Stimulated activated CD8-positive, alpha-beta memory T cell treated with anti-CD3 and anti-CD28 coated beads, Interleukin-7, amount 100 ng/mL, for 1 hour (primary cell): ENCODE data around the gene MACROH2A1.

Experiments
- DNase-seq, 2 donors: peaks; one replicate each; pipeline ENCODE4 v3.0.0-alpha.2; 2020; ENCODE audit warnings: low read depth in 2 of 2

The MACROH2A1 gene

GRCh38 chr5:135330798-135331096 is 68.3 kb downstream of the MACROH2A1 start:
- DNase-seq, result no peak

DNA sequence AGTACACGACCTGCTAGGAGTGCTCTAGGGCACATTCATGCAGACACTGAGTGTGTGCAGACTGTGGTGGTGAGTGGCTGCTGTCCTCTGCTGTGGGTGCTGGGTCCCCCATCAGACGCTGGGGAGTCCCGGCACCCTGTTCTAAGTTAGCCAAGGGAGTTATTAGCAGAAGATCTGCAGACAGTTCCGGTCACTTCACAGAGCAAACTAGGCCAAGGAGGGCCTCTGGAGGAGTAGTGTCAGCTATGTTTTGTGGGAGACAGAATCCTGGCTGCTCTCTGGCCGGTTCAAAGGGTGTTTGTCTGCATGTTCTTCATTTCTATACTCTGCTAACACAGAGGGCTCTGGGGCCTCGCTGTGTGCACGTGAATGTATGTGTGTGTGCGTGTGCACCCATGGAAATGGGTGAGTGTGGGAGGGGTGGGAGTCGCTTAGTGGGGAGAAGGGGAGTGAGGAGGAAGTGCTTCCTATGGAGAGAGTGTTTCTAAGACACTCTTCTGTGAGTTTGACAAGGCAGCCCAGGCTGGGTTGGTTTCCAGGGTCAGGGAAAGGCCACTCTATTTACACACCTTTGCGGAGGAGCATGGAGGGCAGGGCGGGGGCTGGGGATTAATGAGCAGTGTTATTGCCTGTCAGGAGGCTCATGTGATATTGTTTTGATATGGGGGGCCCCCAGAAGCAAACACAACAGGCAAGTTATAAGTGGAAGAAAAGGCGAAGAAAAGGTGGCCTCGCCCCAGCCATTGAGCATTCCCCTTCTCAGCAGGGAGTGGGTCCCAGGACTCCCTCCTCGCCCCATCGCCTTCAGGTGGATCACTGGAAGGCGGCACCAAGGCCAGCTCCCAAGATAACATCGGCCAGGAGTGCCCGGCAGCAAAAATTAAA is 68.9 kb downstream of the MACROH2A1 start:
- DNase-seq, result no peak

DNA sequence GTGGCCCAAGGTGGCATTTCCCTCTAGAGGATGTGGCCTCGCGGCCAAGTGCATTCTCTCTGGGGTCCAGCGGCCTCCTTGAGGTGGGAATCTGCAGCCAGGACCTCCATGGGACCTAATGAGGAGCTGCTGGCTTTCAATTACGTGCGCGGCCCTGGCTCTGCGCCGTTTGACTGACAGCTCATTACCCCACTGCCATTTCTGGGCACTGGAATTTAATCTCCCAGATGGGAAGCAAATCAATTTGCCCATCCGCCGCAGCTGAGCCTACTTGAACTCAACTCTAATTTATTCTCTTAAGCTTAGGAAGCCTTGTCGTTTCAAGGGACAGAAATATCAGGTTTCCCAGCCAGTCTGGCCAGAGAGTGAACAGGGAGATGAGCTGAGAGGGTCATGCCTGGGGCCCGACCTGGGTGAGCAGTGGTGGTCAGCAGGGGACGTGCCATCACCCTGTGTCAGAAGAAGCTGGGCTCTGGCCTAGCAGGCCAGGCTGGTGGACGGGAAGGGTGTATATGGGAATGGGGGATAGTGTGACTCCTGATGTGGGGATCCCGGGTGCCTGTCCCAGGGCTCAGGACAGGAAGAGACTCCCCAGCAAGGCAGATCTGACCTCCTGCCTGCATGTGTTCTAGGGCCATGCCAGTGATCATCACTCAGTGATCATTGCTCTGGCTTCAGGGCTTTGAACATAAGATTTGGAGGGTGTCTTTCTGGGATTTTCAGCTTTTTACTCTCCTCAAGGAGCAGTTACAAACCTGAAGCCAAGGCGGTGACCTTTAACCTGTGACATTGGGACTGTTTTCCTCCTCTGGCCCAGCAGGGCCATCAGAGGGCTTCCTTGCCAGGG is 69.7 kb downstream of the MACROH2A1 start:
- DNase-seq, result no peak

DNA sequence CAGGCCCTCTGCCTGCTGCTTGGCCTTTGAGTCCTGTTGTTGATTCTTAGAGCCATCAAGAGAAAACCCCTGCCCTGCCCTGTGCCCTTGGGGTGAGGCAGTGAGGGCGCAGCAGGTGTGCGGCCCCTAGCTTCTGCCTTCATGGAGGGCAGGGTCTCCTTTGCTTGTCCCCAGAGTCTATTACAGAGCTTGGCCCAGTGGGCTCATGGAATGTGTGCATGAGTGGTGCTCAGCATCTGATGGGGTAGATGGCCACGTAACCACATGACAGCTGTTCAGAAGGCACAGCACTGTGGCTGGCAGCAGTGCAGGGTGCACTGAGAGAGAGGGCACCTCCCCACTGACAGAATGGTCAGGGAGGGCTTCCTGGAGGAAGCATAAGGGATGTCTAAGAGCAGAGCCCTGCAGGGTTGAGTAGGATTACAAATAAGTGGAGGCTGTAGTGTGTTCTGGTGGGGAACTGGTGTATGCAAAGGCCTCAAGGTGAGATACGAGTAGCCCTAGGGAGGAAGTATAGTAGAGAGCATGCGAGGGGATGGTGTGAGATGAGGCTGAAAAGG is 70.8 kb downstream of the MACROH2A1 start:
- no peak for DNase-seq

GRCh38 chr5:135327429-135328127 is 71.5 kb downstream of the MACROH2A1 start:
- DNase-seq, result no peak

DNA sequence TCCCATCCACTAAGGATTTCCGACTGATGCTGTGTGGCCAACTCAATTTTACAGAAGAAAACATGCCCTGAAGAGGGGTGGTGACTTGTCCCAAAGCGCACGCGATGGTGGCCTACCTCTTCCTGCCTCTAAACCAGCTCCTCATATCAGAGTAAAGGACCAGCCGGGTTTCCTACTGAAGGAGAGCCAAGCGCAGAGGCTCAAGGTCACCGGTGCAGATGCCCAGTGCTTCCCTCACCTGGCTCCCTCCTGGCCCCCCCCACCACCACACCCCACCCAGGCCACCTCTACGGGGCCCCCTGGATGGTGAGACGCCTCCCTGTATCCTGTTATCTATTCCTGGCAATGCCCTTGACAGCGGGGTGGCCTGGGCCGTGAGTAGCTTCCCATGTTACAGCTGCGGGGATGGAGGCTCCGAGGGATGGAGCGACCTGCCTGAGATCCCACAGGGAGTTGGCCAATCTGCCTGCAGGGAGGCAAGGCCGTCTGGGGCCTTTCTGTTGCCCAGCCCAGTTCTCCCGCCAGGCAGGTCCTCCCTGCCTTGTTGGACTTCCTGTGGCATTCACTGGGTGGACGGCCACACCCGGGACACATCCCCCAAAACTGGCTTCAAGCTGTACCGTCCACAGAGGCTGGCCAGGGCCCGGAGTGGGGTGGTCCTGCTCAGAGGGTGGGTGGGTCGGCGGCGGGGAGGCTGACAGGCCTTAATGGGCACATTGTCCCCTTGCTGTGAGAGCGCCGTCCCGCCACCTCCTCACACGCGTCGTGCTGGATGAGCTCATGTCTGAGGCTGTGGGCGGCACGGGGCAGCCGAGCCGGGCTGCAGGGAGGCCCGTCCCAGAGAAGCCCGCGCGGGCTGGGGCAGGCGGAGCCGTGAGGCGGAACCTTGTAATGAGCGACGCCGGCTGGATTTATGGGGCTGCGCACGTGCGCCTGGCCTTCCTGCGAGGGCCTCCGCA is 72.5 kb downstream of the MACROH2A1 start:
- no peak for DNase-seq

DNA sequence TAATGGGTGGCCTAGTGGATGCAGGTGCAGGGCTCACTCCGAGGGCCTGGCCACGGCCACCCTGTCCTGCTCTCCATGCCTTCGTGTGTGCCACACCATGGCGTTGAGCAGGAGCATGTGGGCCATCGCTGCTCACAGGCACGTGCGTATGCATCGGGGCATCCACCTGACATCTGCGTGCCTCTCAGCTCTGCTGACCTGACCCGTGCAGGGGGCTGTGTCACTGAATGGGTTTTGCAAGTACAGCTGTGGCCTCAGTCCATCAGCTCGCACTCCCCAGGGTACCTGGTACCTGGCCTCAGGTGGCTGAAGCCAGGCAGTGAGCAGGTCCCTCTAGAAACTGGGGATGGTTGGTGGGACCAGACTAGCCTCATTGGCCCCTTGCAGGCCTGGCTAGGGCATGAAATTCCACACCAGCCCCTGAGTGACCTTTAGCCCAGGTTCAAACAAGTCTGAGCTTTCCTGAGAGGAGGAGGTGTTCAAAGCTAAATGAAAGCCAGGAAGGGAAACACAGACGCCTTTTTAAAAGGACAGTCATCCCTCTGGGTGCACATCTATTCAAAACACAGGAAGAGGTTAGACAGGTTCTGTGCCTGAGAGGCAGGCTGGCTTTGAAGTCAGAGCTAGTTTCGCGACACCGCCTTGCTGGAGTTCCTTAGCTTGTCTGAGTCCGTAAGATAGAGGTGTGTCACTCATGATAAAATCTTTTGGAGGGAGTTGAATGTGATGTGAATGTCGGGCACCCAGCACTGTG is 74.0 kb downstream of the MACROH2A1 start:
- no peak for DNase-seq

DNA sequence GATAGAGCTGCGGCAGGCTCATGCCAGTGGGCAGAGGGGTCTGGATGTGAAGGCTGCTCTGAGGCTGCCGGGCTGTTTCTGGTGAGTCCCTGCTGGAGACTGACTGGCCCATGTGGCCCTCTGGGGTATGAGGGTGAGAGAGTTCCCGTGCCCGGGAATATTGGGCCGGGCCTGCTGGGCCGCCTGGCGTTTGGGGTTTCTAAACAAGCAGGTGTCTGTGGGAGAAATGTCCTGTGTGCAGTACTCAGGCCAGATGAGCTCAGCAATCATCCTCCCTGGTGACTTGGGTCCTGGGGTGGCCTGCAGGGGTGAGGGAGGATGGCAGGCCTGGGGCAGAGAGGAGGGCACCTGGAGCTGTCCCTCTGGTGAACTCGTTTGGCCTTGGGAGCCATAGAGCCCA is 74.9 kb downstream of the MACROH2A1 start:
- DNase-seq, result no peak

DNA sequence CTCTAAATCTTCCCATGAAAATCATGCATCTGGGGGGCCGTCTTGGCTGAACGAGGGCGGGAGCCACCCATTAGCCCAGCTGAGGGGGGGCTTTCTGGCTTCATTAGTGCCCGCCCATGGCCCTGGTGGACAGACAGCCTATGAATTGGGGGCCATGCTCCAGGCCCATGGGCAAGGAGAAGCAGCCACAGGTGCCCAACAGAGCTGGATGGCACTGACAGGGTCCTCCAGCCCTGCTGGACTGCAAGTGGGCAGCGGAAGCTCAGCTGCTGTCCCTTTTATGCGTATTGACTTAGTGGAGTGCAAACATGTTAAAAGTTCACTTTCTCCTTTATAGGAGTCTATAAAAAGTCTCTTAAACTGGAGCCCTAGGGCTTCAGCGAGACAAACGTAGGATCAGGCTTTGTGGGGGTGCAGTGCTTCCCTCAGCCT is 75.3 kb downstream of the MACROH2A1 start:
- no peak for DNase-seq

GRCh38 chr5:135323227-135323626 is 75.8 kb downstream of the MACROH2A1 start:
- DNase-seq, result no peak

GRCh38 chr5:135322744-135323143 is 76.3 kb downstream of the MACROH2A1 start:
- no peak for DNase-seq

DNA sequence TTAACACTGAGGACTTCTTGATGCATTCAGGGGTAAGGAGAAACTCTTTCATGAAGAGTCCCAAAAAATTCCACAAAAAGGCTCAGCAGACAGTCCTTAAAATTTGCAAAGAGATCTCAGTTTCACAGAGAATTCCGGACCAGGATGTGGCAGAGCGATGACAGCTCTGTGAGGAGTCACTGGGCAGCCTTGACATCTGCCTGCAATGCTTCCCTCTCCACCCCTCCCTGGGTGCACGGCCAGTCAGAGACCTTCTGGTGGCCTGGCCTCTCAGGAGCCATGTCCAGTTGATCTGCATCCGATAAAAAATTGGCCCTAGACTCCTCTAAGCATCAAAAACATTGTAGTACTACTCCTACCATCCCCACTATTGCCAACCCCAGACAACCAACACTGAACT is 76.8 kb downstream of the MACROH2A1 start:
- no peak for DNase-seq

- no peak for DNase-seq
Measured at GRCh38 chr5:135320718-135321484, 78.1 kb downstream of the MACROH2A1 start.

GRCh38 chr5:135319928-135320606 is 79.0 kb downstream of the MACROH2A1 start:
- DNase-seq, result no peak

DNA sequence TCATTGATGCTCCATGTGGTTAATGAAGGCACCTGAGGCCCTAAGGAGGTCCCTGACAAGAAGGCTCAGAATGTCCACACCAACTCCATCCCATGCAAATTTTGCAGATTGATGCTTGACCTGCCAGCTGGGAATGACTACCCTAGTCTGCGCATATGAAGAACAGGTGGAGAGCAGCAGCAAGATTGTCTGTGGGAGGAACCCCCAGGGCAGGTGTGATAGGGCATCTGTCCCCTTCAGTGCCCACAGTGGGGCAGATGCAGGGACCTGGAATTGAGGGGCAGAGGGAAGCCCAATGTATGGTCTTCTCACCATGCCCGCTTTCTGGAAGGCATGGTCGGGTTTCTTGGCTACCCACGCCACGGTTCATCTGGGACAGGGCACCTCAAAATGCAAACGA is 79.6 kb downstream of the MACROH2A1 start:
- no peak for DNase-seq

GRCh38 chr5:135318924-135319323 is 80.1 kb downstream of the MACROH2A1 start:
- DNase-seq, result no peak

GRCh38 chr5:135318037-135318436 is 81.0 kb downstream of the MACROH2A1 start:
- DNase-seq, result no peak

GRCh38 chr5:135317286-135317685 is 81.7 kb downstream of the MACROH2A1 start:
- DNase-seq, result no peak

DNA sequence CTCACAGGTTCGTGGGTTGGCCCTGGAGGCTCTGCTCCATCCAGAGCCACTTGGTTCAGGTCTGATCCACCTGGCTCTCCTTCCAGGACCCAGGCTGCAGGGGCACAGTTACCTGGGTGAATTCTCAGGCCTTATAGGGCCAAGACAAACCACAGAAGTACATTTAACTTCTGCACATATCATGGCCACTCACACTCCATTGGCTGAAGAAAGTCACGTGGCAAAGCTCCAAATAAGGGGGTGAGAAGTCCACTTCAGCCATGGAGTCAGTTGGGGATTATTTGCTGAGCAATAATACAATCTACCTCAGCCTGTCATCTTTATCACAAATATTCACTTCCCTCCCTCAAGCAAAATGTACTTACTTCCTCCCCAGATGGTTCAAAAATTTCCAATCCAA is 83.6 kb downstream of the MACROH2A1 start:
- no peak for DNase-seq
